ENCODE data around the gene MIOX.
"Not testable (repeated sequence)": the region's sequence is repeated elsewhere in the genome, so short reads cannot be mapped to it uniquely, and the experiment has no call there.

MIOX gene

DNA sequence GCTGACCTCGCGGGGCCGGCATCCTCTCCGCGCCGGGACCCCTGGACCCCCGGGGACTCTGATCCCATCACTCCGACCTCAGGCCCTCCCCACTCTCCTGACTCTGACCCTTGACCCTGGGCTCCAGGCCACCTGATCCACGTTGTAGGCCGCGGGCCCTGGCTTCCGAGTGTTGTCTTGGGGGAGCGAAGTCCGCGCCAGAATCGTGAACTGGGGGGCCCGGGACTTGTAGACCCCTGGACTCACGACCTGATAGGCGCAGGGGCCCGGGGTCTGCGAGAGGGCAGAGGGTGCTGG lies 43.9 kb downstream of the MIOX start:
- Histone ChIP-seq H3K4me3 (ENCODE audit: low read depth, low read length) (no peak overlapping the region), H3K27me3 (peaks cover 47% of the 10 kb centered on the region), H3K36me3 (no peaks in the 10 kb centered on the region), H3K9me3 (peaks cover 5% of the 10 kb centered on the region; the same call in 1 of the 2 replicates), H3K4me1 (peaks cover 12% of the 10 kb centered on the region; the same call in 1 of the 2 replicates)
- TF ChIP-seq, protein P1, sequence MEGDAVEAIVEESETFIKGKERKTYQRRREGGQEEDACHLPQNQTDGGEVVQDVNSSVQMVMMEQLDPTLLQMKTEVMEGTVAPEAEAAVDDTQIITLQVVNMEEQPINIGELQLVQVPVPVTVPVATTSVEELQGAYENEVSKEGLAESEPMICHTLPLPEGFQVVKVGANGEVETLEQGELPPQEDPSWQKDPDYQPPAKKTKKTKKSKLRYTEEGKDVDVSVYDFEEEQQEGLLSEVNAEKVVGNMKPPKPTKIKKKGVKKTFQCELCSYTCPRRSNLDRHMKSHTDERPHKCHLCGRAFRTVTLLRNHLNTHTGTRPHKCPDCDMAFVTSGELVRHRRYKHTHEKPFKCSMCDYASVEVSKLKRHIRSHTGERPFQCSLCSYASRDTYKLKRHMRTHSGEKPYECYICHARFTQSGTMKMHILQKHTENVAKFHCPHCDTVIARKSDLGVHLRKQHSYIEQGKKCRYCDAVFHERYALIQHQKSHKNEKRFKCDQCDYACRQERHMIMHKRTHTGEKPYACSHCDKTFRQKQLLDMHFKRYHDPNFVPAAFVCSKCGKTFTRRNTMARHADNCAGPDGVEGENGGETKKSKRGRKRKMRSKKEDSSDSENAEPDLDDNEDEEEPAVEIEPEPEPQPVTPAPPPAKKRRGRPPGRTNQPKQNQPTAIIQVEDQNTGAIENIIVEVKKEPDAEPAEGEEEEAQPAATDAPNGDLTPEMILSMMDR (IDR thresholded peaks at IDR 0.05; ENCODE audit: low read depth, low read length): no peak
- no peak for DNase-seq

DNA sequence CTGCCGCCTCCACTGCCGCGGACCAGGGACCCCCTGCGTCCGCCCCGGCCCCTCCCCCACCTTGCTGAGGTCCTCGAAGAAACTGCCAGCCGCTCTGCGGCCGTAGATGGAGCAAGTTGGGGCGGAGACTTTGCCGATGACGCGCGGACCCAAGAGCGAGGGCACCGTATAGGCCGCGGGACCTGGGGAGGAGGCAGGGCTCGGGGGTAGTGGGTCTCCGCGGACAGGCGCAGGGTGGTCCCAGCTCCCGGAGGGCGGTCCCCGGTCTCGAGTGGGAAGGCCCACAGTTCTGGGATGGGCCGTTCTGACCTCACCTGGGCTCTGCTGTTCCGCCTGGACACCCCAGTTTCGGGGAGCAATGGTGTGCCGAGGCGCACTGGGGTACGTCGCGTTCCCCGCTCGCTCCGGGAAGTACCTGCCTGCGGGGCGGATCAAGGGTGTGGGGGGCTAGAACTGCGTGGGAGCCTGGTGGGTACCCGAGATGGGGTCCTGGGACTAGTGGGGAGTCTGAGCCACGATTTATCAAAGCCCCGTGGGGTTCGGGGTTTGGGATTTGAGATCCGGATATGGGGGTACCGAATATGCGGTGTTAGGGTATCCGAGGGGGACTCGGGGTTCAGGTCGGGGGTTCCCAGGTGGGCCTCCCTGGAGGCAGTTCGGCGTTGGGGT lies 44.4 kb downstream of the MIOX start:
- no peak for DNase-seq
- Histone ChIP-seq H3K4me3 (ENCODE audit: low read depth, low read length) (no peak overlapping the region), H3K36me3 (no peaks in the 10 kb centered on the region), H3K4me1 (peaks cover 12% of the 10 kb centered on the region; the same call in 1 of the 2 replicates), H3K27me3 (peaks cover 47% of the 10 kb centered on the region), H3K9me3 (peaks cover 5% of the 10 kb centered on the region; the same call in 1 of the 2 replicates)
- TF ChIP-seq, protein P1 (IDR thresholded peaks at IDR 0.05; ENCODE audit: low read depth, low read length): no peak

DNA sequence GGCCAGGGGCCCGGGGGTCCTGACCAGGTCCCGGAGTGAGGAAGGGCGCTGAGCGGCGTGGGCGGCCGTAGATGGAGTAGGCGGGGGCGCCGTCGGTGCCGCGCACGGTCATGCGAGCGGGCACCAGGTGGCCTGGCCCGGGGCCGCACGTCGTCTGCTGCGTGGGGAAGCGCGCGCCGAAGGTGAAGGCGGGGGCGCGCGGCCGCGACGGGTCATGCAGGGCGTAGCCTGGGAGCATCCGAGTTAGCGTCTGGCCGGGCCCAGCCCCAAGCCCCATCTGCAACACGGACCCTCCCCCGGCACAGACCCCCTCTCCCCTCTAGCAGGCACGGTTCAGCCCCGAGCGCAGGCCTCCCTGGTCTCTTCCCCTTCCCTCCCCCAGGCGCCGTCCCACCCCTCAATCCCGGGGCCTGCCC lies 44.9 kb downstream of the MIOX start:
- H3K27me3 ChIP-seq: peaks cover 47% of the 10 kb centered on the region
- H3K9me3 ChIP-seq: peaks cover 5% of the 10 kb centered on the region; the same call in 1 of the 2 replicates
- H3K36me3 ChIP-seq: no peaks in the 10 kb centered on the region
- TF ChIP-seq, protein P1 (IDR thresholded peaks at IDR 0.05; ENCODE audit: low read depth, low read length): no peak
- peaks cover 12% of the 10 kb centered on the region; the same call in 1 of the 2 replicates for H3K4me1 ChIP-seq
- DNase-seq: no peak
- H3K4me3 ChIP-seq (ENCODE audit: low read depth, low read length): no peak overlapping the region

DNA sequence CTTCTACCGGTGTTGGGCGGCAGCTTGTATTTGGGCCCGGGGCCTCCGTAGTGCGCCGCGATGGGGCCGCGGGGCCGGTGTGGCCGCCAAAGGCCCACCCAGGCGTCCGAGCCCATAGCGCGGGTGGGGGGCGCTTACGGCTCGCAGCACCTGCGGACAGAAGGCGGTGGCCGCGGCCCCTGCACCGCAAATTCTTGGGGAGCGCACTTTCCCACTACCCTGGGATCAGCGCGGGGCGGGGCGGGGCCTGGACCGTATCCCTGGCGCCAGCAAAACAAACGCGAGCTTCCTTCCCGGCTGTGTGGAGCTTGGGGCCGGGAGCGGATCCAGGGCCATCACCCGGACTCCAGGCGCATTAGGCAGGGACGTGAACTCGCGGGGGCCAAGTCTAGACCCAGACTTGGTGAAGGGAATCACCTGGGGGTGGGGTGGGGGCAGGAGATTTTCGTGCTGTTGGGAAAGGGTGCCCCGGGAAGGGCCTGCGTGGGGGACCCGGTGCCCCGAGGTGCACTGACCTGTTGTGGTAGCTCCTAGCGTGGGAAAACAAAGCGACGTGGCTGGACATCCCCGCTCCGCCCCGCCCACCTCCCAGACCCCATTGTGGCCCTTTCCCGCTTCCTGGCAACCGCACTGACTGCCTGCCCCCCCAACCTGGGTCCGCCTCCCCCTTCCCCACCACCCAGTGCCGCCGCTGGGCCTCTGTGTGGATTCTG lies 45.5 kb downstream of the MIOX start:
- Histone ChIP-seq H3K4me1 (peaks cover 6% of the 10 kb centered on the region; the same call in 1 of the 2 replicates), H3K27me3 (peaks cover 47% of the 10 kb centered on the region), H3K36me3 (no peaks in the 10 kb centered on the region), H3K9me3 (peaks cover 5% of the 10 kb centered on the region; the same call in 1 of the 2 replicates), H3K4me3 (ENCODE audit: low read depth, low read length) (peak overlapping the region; percentile 6; the same call in 1 of the 2 replicates)
- DNase-seq: no peak
- TF ChIP-seq, protein P1 (IDR thresholded peaks at IDR 0.05; ENCODE audit: low read depth, low read length): no peak

DNA sequence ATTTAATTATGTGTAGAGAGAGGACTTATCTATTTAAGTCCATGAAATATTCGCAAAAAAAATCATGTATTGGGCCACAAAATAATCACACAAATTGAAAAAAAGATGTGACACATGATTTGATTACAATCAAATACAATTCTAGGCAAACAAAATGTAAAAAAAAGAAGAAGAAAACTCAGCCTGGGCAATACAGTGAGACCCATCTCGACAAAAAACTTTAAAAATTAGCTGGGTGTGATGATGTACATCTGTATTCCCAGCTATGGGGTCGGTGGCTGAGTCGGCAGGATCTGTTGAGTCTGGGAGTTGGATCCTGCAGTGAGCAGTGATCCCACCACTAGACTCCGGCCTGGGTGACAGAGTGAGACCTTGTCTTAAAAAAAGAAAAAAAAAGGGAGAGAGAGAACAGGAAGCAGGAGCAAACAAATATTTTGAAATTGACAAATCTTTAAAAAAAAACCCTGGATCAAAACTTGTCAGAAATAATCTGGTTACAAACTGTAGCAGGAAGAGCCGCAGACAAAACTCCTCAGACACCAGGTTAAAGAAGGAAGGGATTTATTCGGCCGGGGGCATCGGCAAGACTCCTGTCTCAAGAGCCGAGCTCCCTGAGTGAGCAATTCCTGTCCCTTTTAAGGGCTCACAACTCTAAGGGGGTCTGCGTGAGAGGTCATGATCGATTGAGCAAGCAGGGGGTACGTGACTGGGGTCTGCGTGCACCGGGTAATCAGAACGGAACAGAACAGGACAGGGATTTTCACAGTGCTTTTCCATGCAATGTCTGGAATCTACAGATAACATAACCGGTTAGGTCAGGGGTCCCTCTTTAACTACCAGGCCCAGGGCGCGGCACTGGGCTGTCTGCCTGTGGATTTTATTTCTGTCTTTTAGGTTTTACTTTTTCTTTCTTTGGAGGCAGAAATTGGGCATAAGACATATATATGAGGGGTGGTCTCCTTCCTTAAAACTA lies 46.5 kb downstream of the MIOX start:
- H3K27me3 ChIP-seq: peaks cover 47% of the 10 kb centered on the region
- H3K4me1 ChIP-seq: peaks cover 4% of the 10 kb centered on the region; the same call in 1 of the 2 replicates
- TF ChIP-seq, protein P1 (IDR thresholded peaks at IDR 0.05; ENCODE audit: low read depth, low read length): no peak
- no peaks in the 10 kb centered on the region for H3K36me3 ChIP-seq
- peaks cover 5% of the 10 kb centered on the region; the same call in 1 of the 2 replicates for H3K9me3 ChIP-seq
- no peak overlapping the region for H3K4me3 ChIP-seq (ENCODE audit: low read depth, low read length)
- no peak for DNase-seq

DNA sequence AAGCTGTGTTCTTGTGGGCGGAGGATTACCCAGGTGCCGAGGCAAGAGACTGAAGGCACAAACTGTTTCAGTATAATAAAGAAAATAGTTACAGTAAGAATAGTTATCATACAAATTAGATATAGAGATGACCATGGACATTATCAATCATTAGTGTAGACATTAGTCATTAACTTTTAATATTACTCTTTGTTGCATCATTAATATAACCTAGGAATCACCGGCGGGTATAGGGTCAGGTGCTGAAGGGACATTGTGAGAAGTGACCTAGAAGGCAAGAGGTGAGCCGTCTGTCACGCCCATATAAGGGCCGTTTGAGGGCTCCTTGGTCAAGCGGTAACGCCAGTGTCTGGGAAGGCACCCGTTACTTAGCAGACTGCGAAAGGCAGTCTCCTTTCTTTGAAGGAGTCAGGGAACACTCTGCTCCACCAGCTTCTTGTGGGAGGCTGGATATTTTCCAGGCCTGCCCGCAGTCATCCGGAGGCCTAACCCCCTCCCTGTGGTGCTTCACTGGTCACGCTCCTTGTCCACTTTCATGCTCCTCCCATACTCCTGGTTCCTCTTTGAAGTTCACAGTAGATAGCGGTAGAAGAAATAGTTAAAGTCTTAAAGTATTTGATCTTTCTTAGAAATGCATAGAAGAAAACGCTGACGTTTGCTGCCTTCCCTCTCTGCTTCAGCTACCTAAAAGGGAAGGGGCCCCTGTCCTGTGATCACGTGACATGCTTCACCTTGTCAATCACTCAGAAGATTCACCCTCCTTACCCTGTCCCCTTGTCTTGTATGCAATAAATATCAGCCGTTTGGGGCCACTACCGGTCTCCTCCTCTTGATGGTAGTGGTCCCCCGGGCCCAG lies 47.4 kb downstream of the MIOX start:
- not testable (repeated sequence) for H3K4me1 ChIP-seq

More for the DNA sequence above, 47.4 kb downstream of the MIOX start:
- DNase-seq; H3K9me3 ChIP-seq; H3K36me3 ChIP-seq; H3K4me3 ChIP-seq (ENCODE audit: low read depth, low read length): not testable (repeated sequence)
- H3K27me3 ChIP-seq: peaks cover 47% of the 10 kb centered on the region

All from BE2C (cell line).